Stimulated activated CD8-positive, alpha-beta memory T cell treated with anti-CD3 and anti-CD28 coated beads, Interleukin-7, amount 100 ng/mL, for 48 hours (primary cell): ENCODE results near the gene AIG1.
A peak's percentile ranks its signal among the peaks of the same experiment; 100 is the strongest.
"Not testable (repeated sequence)": the region's sequence is repeated elsewhere in the genome, so short reads cannot be mapped to it uniquely, and the experiment has no call there.

Experiments
- DNase-seq, 2 donors: peaks; one replicate each; pipeline ENCODE4 v3.0.0-alpha.2; 2020; ENCODE audit warnings: low read depth in 1 of 2; ENCODE audit errors: extremely low read depth in 1 of 2

Gene AIG1

DNA sequence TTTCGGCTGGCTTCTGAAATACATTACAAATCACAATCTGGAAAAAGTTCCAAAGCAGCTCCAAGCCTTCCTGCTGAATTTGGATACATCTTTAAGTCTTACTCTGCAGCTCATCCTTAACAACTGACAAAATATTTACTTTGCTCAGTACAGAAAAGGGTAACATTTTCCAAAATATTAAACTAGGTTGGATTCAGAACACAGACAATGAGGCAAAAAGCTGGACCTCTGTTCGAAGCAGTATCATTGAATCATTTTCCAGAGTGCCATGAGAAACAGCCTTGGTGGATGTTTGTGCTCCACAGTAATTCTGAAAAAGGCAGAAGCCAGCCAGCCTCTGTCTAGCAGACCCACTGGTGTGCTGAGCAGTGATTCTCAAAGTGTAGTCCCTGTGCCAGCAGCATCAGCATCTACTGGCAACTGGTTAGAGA lies 162.1 kb downstream of the AIG1 start:
- DNase-seq, result no peak

DNA sequence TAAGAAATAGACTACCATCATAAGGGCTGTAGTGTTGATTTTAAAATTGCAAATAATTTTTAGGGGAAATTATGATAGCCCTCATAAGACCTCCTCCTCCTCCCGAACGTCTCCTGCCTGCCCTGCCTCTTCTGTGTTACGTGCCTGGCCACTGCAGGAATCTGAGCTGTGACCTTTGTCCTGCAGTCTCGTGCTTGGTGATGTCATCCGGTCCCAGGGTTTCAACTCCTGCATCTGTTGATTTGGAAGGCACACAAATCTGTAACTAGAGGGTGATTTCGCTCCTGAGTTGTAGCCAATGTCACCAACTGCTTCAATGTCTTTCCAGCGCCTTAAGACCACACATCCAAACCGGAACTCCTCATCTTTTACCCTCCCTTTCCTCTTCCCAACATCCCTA lies 163.2 kb downstream of the AIG1 start:
- DNase-seq, result no peak

DNA sequence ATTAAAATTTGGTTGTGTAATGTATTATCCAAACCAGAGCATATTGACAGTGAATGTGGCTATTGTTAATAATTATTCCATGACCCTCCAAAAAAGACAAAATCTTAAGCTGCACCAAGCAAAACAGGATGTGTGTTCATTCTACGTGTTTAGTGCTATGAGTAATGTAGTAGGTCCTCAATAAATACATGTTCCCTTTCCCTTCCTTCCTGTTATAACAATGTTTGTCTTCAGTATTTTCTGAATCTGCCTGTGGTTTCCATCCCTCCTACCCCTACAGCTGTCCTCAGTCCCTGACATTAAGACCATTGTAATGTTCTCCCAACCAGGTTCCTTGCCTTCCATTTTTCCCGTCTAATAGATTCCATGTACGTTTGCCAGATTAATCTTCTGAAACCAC lies 163.8 kb downstream of the AIG1 start:
- DNase-seq, result no peak

DNA sequence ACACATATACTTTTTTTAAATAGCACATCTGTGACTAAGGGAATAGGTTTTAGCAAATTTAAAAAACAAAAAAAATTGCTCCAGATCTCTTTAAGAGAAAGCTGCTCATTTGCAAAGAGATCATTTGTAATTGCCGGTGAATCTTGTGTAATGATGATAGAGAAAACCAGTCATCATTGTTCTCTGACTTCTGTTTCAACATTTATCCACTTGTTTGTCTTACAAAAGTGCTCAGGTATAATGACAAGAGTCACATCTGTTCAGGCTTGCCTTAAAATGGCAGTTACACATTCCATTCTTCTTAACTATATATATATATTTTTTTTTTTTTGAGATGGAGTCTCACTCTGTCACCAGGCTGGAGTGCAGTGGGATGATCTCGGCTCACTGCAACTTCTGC lies 165.2 kb downstream of the AIG1 start:
- no peak for DNase-seq

DNA sequence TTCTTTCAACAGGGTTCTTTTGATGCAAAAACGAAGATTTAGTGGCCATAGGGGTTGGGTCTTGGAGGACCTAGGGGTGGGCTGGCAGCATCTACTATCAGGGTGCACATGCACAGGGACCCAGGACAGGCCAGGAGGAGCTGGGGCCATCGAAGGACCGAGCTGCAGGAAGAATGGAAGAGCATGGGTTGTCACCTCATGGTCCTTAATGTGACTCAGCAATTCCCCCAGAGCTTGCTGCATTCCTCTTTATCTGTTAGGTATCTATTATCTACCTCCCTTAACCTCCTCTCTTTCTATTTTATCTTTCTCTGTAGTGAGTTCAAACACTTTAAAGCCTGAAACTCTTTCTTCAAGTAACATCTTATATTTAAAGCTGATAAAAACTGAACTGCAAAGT lies 167.0 kb downstream of the AIG1 start:
- DNase-seq, result no peak

DNA sequence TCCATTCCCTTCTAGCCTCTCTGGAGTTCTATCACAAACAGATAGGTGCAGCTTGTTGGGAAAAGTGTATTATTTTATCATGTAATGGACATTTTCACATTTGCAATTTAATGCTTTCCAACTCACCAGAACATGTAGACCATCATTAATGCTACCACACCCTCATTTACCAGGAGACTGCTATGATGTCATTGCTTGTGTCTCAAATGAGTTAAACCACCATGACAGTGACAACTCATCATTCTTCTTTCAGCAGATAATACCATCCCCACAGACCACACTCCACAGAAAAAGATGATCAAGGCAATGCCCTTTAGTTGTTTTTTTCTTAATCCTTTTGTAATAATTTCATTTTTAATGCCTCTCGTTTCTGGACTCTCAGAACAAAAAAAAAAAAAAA lies 168.7 kb downstream of the AIG1 start:
- no peak for DNase-seq

DNA sequence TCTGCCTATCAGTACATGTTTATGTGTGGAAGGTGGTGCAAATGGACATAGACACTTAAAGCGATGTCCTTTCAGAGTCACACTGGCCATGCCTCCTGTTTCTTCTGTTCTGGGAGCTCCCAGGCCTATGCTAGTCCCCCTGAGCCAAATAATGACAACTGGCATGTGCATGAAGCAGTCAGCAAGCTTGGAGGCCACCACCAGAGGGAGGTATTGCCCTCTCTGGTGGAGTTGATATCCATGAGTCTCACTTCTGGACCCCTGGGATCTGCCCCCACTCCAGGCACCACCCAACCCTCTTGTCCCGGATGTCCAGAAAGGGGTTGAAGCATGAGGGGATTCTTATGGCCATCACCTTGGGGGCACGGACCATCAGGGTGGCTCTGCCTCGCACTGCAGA lies 172.2 kb downstream of the AIG1 start:
- no peak for DNase-seq

DNA sequence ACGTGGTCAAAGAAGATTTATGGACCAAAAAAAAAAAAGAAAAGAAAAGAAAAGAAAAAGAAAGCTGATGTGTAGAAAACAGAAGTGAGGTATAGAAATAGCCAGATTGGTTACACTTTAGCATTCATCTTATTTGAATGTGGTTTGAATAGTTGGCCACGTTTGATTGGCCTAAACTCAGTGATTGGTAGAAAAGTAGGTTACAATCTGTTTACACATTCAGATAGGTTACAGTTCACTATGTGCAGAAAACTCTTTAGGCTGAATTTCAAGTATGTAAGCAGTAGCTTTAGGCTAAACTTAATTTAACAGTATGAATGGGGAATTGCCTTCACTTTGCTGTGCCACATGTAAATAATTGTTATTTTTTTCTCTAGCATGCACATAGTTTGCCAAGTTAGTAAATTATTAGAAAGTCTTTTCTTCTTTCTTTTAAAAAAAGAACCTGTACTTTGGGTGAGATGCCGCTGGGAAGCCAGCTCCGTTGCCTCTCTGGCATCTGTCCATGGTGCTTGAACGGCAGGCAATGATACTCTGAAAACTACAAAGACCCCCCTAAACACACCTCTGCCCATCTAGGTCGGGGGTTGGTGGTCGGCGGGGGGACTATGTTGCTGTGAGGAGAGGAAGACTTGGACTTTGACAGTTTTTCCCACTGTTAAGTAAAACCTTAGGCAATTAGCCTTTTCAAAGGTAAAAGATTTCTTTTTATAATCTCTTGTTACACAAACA lies 173.0 kb downstream of the AIG1 start:
- DNase-seq, result no peak

DNA sequence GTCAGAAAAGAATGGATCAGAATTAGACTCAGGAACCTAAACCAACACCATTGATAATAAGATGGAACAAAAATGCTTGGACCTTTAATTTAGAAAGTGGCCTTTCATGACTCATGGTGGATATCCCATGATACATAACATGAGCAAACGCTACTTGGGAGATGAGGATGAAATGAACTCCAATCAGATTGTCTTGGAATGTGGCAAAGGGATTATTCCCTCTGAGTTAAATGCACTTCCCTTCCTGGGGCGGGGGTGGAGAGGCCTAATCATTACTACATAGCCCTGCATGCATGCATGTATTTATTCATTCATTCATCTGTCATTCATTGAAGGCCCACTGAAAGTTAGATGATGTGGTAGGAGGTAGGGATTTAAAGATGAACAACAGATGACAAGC lies 174.0 kb downstream of the AIG1 start:
- no peak for DNase-seq

DNA sequence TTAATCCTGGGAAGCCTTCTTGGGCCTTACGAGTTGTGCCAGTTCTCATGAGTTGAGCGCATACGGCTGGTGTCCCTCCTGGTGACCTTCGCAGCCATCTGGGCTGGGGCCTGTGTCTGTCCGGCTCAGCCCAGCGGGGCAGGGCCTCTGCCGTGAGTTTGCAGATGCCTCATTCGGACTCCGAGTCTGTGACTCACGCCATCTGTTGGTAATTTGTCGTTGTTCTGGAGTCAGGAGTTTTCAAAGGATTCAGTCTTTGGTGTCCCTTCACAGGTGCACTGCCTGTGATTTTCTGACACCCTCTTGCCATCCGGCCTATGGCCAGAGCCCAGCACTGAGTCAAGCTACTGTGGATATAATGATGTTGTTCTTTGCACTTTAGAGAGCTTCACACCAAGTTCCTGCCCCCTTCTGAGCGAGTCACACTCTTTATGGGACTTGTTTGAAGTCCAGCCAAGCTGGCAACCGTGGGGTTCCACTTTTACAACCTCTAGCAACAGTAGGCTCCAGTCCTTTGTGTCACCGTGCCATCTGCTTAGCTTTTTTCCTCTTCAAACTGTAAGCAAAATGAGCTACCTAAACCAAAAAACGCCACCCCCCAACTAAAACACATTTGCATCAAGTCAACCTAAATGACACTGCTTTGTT lies 175.6 kb downstream of the AIG1 start:
- DNase-seq, result no peak

DNA sequence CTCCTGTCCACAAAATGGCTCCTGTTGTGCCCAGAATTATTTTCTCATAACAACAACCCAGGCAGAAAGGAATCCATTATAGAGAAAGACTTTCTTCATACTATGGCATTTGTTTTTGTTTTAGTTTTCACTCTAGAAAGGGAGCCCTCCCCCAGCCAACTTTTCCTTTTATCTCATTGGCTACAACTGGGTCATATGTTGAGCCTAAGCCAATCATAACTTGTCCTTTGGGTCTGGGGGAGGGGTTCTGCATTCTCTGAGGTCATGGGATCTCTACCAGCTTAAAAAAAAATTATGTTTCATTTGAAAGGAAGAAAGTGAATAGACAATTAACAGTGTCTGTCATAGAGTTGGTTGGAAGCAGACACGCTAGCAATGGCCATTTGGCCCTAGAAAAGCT lies 177.6 kb downstream of the AIG1 start:
- no peak for DNase-seq

DNA sequence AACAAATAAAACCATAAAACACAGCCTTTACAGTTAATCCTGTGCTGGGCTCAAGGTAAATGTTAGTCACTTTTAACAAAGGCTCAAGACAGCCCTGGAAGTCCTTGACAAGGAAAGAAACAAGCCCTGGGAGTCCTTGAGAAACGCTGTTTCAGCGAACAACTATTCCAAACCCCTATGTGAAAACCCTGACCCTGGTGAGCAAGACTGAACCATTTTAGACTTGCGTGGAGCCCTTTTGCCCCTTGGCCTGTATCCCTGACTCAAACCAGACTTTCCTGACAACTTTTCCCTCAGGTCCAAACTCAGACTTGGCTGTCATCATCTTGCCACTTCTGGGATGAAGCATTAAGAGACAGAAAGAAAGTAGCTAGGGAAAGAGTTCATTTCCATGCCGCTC lies 180.4 kb downstream of the AIG1 start:
- no peak for DNase-seq

DNA sequence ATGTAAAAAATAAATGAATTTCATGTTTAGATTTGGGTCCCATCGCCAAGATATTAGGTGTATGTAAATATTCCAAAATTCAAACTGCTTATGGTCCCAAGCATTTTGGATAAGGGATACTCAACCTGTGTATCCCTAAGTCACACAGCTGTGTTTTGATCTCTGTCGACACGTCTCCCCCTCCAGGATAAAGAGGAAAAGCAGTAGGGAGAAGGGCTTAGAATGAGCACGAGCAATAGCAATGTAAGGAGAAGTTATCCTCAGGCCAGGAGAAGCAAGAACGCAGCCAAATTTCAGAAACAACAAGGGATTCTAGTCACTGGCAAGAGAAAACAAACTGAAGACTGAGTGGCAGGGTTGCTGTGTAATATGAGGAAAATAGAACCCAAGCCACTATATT lies 181.2 kb downstream of the AIG1 start:
- DNase-seq, result no peak

DNA sequence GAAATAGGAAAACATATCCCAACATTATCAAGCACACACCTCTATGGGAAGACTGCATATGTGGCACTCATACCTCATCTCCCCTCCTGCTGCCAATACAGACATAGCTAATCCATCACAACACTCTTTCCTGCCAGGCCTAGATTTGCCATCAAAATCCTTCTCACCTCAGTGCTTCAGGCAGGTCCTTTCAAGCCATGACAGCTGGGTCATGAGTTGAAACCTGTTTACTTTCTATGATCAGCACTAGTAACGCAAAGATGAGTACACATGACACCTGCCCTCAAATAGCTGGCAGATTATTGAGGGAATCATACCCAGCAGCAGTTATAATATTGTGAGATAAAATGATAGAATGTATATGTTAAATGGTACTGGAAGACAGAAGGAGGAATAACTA lies 183.1 kb downstream of the AIG1 start:
- no peak for DNase-seq

DNA sequence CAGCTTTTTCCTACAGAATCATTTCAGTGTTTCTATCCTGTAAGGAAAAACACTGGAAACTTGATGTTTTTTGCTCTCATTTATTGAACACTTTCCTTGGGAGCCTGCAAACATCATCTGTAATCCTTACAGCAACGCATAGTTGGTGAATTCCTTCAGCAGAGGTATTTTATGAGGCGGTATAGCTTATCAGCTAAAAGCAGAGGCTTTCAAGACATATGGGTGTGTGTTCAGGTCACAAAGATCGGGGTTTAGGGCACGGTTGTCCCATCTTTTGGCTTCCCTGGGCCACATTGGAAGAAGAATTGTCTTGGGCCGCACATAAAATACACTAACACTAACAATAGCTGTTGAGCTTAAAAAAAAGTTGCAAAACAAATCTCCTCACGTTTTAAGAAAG lies 185.0 kb downstream of the AIG1 start:
- DNase-seq, result no peak

DNA sequence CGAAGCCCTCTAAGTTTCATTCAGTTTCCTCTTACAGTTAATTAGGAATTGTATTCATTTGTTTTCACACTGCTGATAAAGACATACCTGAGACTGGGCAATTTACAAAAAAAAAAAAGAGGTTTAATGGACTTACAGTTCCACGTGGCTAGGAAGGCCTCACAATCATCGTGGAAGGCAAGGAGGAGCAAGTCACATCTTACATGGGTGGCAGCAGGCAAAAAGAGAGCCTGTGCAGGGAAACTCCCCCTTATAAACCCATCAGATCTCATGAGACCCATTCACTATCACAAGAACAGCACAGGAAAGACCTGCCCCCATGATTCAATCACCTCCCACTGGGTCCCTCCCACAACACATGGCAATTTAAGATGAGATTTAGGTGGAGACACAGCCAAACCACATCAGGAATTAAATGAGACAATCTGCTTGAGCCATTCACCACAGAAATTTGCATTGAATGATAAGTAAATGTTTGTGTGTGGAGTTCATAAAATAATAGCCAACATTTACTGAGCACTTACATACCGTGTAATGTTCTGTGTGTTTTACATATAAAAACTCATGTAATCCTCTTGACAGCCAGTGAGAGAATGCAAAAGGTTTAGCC lies 185.6 kb downstream of the AIG1 start:
- DNase-seq, result not testable (repeated sequence)

DNA sequence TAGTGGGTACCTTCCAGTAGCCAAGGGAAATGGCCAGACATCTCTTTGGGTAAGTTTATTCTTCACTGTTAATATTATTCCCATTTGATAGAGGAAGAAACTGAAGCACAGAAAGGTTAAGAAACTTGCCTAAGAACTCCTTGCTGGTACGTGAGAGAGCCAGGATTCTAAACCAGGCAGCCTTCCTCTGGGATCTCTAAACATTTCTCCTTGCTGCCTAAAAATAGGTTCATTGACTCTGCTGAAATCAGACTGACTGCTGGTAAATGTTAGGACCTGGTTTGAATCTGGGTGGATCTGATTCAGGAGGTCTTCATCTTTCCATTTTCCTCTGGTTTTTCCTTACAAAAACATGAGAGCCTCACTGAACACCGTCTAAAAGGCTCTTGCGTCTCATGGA lies 186.9 kb downstream of the AIG1 start:
- no peak for DNase-seq

DNA sequence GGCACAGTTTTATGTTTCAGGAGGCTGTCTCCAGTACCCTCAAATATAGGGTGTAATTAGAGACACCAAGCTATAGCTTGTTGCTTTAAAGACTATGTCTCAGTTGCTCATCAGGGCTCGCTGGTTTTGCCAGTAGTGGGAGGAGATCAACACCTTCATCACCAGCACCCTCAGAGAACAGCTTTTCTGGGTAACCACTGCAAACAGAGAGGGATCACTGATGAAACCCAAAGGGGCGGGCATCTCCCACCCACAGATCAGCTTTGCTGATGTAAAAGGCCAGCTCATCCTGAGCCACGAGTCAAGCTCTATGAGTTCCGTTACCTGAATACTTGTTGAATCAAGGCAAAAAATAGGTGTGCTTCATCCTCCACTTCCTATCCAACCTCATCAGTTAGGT lies 187.7 kb downstream of the AIG1 start:
- DNase-seq, result peak in 1 of 2 donors; percentile 55

DNA sequence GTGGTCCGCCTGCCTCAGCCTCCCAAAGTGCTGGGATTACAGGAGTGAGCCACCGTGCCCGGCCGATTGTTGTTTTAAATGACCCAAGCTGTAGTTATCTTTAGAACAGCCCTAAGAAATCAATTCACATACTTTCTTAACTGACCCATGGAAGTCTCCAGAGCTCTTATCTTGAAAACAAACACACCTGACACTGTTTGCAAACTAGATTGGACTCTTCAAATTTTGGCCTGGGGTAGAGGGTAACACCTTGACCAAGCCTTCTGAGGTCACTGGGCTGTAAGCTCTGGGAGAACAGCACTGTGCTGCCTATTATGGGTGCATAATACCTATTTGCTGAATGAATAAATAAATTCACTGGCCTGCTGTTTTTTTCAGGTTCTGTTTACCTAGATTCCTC lies 190.6 kb downstream of the AIG1 start:
- DNase-seq, result no peak

DNA sequence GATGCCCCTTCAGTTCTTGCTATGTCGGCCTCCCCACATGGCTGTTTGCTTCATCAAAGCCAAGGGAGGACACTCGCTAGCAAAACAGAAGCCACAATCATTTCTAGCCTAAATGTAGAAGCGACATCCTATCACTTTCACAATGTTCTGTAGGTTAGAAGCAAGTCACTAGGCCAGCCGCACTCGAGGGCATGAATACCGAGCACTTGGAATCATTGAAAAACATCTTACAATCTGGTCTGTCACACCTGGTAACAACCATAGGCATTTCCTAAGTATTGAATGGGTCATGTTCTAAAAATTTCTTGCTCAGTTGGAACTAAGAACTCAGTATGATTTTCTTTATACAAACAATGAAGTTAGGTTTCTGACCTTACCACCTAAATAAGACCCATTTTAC lies 192.3 kb downstream of the AIG1 start:
- no peak for DNase-seq

DNA sequence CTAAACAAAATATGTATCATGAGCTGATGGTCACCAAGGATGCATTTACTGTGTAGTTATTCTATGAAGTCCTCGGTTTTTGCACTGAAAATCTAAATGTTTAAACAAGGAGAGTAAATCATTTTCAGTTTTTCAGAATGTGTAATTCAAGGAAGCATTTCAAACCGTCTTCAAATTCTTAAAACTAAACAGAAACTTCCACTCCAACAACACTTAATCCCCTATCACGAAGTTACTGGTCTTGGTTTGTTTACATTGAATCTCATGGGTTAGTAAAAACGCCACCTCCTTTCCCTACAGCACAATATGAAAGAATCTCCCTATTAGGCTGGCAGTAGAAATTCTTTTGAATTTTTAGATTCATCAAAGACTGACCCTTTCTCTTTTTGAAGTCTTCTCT lies 192.9 kb downstream of the AIG1 start:
- DNase-seq, result no peak

DNA sequence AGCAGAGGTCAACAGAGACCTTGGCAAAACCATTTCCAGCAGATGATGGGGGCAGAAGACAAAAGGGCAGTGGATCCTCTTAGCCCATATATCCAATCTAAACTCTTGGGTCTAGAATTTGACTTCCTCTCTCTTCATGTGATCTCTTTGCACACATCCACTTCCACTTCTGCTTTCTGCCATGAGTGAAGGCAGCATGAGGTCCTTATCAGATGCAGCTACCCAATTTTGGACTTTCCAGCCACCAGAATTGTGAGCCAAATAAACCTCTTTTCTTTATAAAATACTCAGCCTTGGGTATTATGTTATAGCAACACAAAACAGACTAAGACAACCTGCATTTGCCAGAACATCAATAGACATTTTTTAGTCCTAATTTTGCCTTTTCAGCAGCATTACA lies 198.3 kb downstream of the AIG1 start:
- DNase-seq, result no peak
